K562 (cell line): ENCODE data around the gene PGAM2. TPM values are rescaled to one million over a fixed set of nuclear protein-coding genes. Genes with fewer than 3 reads are reported as not detected.

ENCODE experiments used
- BCL6 ChIP-seq: fragments of 250-450 bp; sonication (Bioruptor Pico); IDR thresholded peaks from 2 replicates; pipeline ENCODE4 v1.4.0; 2020
- ELF1 ChIP-seq: fragments of 200-800 bp; sonication (Bioruptor generic); IDR thresholded peaks from 2 replicates; pipeline ENCODE4 v1.6.1; 2016; ENCODE audit warnings: missing genetic modification characterization, missing compliant biosample characterization
- ERF ChIP-seq: fragments of 450-650 bp; formaldehyde crosslinking; IDR thresholded peaks from 2 replicates; pipeline ENCODE4 v1.4.0; 2020; ENCODE audit warnings: mild to moderate bottlenecking, mixed read lengths
- ETV1 ChIP-seq: fragments of 450-650 bp; conservative IDR thresholded peaks from 2 replicates; pipeline ENCODE4 v1.6.1; 2016; ENCODE audit warnings: missing genetic modification characterization, control low read depth, low read depth, missing compliant biosample characterization
- GABPB2 ChIP-seq: fragments of 250-450 bp; sonication (Bioruptor Pico); conservative IDR thresholded peaks from 2 replicates; pipeline ENCODE4 v1.5.1; 2021; ENCODE audit warnings: mild to moderate bottlenecking
- ILK ChIP-seq: fragments of 450-650 bp; IDR thresholded peaks from 2 replicates; pipeline ENCODE4 v1.6.1; 2016; ENCODE audit warnings: missing genetic modification characterization, low read depth, mild to moderate bottlenecking, missing compliant biosample characterization, moderate library complexity, borderline replicate concordance
- KAT8 ChIP-seq: fragments of 450-650 bp; IDR thresholded peaks from 2 replicates; pipeline ENCODE4 v1.6.1; 2016; ENCODE audit warnings: low read depth, mild to moderate bottlenecking
- KLF1 ChIP-seq: fragments of 450-650 bp; IDR thresholded peaks from 2 replicates; pipeline ENCODE4 v1.6.1; 2016; ENCODE audit warnings: missing genetic modification characterization, missing compliant biosample characterization
- KLF13 ChIP-seq: fragments of 450-650 bp; IDR thresholded peaks from 2 replicates; pipeline ENCODE4 v1.6.1; 2016; ENCODE audit warnings: missing genetic modification characterization, low read depth, mild to moderate bottlenecking, missing compliant biosample characterization, moderate library complexity, borderline replicate concordance
- MED1 ChIP-seq: sonication (generic); formaldehyde crosslinking; IDR thresholded peaks from 2 replicates; pipeline ENCODE4 v1.8.1; 2023; ENCODE audit warnings: missing genetic modification reagents, borderline replicate concordance
- MTA1 ChIP-seq: fragments of 450-650 bp; IDR thresholded peaks from 2 replicates; pipeline ENCODE4 v1.6.1; 2017; ENCODE audit warnings: borderline replicate concordance
- POLR2G ChIP-seq: fragments of 200-400 bp; formaldehyde crosslinking; IDR thresholded peaks from 2 replicates; pipeline ENCODE4 v1.6.1; 2017; ENCODE audit warnings: low read depth, mild to moderate bottlenecking, antibody characterized with exemption, low read length, moderate library complexity
- SRSF9 ChIP-seq: fragments of 200-400 bp; formaldehyde crosslinking; IDR thresholded peaks from 2 replicates; pipeline ENCODE4 v1.6.1; 2017; ENCODE audit warnings: low read depth, low read length, borderline replicate concordance
- ZBTB8A ChIP-seq: fragments of 450-650 bp; IDR thresholded peaks from 2 replicates; pipeline ENCODE4 v1.6.1; 2018; ENCODE audit warnings: mild to moderate bottlenecking, moderate library complexity; ENCODE audit not compliant: partially characterized antibody
- ZKSCAN1 ChIP-seq: fragments of 150-350 bp; IDR thresholded peaks from 2 replicates; pipeline ENCODE4 v1.6.1; 2016; ENCODE audit warnings: low read depth, low read length
- ZNF584 ChIP-seq: fragments of 200-800 bp; sonication (Bioruptor generic); IDR thresholded peaks from 2 replicates; pipeline ENCODE4 v1.6.1; 2016; ENCODE audit warnings: low read depth, mild to moderate bottlenecking, missing genetic modification characterization, missing compliant biosample characterization
- ZNF77 ChIP-seq: fragments of 250-450 bp; sonication (Bioruptor Pico); IDR thresholded peaks from 2 replicates; pipeline ENCODE4 v1.5.0; 2020
- polyA plus RNA-seq, 8 experiments: library from polyadenylated mRNA; depleted of rRNA in 4 of 8; stranded (reverse) in 5 of 8; unstranded in 3 of 8; fragments of >200 nt; fragmentation: Nextera tagmentation in 2 of 8; fragmentation: Illumina TruSeq in 1 of 8; extraction: Ambion mirVana in 2 of 8; extraction: Trizol in 1 of 8; gene quantifications; 2 replicates each; pipeline versions ENCODE4 v1.2.1 to v1.2.3, GENCODE V29; 2011 to 2014; ENCODE audit warnings: inconsistent platforms in 1 of 8, missing spikeins in 1 of 8
- total RNA-seq, 7 experiments: library from RNA; depleted of rRNA in 6 of 7; stranded (reverse); fragments of >200 nt in 6 of 7; fragmentation: Illumina TruSeq in 2 of 7; extraction: Trizol in 2 of 7; gene quantifications; 2 replicates each; pipeline versions ENCODE4 v1.2.1 to v1.2.3, GENCODE V29; 2011 to 2021; ENCODE audit warnings: low replicate concordance in 1 of 7
- TF ChIP-seq, protein P1 (sequence below): fragments of 250-450 bp; sonication (Bioruptor Pico); IDR thresholded peaks from 2 replicates; pipeline ENCODE4 v1.9.0; 2021; ENCODE audit warnings: mild to moderate bottlenecking, inconsistent platforms
- TF ChIP-seq, protein P2 (sequence below), 2 experiments: fragments of 450-650 bp; IDR thresholded peaks; 2 replicates each; pipeline ENCODE4 v1.6.1; 2016
- TF ChIP-seq, protein P3 (sequence below), 2 experiments: IDR thresholded peaks in 1 of 2; conservative IDR thresholded peaks in 1 of 2; 2 replicates each; pipeline ENCODE4 v1.6.1; 2016; ENCODE audit warnings: low read depth in 2 of 2, mild to moderate bottlenecking in 1 of 2, missing compliant biosample characterization in 1 of 2, missing genetic modification characterization in 1 of 2, moderate library complexity in 1 of 2

Gene PGAM2
- total and polyA plus RNA-seq, 9 of the 15 experiments (the other 6 are each of a cell fraction or from before 2014, with no cell fraction given): not detected

DNA sequence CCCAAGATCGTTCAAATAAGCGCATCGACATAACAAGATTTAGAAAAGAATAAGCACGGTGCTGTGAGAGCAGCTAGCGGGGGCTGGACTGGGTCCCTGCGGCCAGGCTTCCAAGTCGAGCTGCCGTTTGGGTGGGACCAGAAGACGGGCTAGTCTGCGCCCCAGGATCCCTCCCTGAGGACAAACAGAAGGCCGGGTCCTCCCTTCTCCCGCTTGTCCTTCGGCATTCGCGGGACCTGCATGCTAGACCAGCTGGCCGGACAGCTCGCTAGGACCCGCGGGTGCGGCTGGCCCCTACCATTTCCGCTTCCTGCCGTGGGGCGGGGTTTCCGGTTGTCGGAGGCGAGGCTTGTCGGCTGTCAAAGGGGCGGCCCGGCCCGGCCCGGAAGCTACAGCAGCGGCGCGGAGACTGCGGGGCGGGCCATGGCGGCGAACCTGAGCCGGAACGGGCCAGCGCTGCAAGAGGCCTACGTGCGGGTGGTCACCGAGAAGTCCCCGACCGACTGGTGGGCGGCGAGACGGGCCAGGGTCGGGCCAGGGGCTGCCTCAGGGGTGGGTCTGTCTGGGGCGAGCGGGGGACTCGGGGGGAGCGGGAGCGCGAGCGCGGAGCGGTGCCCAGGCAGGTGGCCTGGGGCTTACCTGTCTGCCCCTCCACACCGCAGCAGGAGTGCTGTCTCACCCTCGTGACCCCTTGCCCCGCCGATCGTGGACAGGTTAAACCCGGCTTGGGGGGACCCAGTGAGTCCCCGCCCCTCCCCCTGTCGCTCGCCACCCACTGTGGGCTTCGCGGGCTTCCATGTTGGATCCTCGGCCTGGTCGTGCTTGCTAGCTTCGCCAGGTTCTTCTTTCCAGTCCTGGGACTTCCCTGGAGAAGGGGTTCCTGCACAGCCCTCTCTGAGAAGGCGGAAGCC is 20.8 kb downstream of the PGAM2 start, which contains the start of gene DBNL (continued):
- TF ChIP-seq, protein P1, sequence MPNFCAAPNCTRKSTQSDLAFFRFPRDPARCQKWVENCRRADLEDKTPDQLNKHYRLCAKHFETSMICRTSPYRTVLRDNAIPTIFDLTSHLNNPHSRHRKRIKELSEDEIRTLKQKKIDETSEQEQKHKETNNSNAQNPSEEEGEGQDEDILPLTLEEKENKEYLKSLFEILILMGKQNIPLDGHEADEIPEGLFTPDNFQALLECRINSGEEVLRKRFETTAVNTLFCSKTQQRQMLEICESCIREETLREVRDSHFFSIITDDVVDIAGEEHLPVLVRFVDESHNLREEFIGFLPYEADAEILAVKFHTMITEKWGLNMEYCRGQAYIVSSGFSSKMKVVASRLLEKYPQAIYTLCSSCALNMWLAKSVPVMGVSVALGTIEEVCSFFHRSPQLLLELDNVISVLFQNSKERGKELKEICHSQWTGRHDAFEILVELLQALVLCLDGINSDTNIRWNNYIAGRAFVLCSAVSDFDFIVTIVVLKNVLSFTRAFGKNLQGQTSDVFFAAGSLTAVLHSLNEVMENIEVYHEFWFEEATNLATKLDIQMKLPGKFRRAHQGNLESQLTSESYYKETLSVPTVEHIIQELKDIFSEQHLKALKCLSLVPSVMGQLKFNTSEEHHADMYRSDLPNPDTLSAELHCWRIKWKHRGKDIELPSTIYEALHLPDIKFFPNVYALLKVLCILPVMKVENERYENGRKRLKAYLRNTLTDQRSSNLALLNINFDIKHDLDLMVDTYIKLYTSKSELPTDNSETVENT (CRISPR knock-in tag): peak; percentile 16; the same call in 1 of the 2 replicates
- no peak for TF ChIP-seq MED1 (CRISPR knock-in tag)
- no peak for TF ChIP-seq ILK (tag)
- TF ChIP-seq ZBTB8A: no peak
- TF ChIP-seq POLR2G: peak; percentile 95
- TF ChIP-seq ZNF77: no peak
- no peak for TF ChIP-seq BCL6 (CRISPR knock-in tag)
- TF ChIP-seq, protein P2, sequence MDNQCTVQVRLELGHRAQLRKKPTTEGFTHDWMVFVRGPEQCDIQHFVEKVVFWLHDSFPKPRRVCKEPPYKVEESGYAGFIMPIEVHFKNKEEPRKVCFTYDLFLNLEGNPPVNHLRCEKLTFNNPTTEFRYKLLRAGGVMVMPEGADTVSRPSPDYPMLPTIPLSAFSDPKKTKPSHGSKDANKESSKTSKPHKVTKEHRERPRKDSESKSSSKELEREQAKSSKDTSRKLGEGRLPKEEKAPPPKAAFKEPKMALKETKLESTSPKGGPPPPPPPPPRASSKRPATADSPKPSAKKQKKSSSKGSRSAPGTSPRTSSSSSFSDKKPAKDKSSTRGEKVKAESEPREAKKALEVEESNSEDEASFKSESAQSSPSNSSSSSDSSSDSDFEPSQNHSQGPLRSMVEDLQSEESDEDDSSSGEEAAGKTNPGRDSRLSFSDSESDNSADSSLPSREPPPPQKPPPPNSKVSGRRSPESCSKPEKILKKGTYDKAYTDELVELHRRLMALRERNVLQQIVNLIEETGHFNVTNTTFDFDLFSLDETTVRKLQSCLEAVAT (IDR thresholded peaks at IDR 0.05): no peak
- no peak for TF ChIP-seq SRSF9
- TF ChIP-seq KLF13: no peak
- TF ChIP-seq ETV1 (tag): peak; percentile 89
- TF ChIP-seq MTA1: no peak
- peak; percentile 92 for TF ChIP-seq ELF1 (tag)
- TF ChIP-seq, protein P3, sequence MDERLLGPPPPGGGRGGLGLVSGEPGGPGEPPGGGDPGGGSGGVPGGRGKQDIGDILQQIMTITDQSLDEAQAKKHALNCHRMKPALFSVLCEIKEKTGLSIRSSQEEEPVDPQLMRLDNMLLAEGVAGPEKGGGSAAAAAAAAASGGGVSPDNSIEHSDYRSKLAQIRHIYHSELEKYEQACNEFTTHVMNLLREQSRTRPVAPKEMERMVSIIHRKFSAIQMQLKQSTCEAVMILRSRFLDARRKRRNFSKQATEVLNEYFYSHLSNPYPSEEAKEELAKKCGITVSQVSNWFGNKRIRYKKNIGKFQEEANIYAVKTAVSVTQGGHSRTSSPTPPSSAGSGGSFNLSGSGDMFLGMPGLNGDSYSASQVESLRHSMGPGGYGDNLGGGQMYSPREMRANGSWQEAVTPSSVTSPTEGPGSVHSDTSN (CRISPR knock-in tag; IDR thresholded peaks at IDR 0.05; ENCODE audit: low read depth): no peak
- TF ChIP-seq, protein P3 (tag; conservative IDR thresholded peaks at IDR 0.05; ENCODE audit: low read depth): no peak
- peak; percentile 21; the same call in 1 of the 2 replicates for TF ChIP-seq ERF (CRISPR knock-in tag)
- TF ChIP-seq ZKSCAN1: no peak
- no peak for TF ChIP-seq KAT8
- TF ChIP-seq KLF1 (tag): 0 out of 2 replicates have a peak, but pooled peaks have one; percentile 23
- no peak for TF ChIP-seq ZNF584 (CRISPR knock-in tag)
- no peak for TF ChIP-seq GABPB2 (CRISPR knock-in tag)
